H9 (cell line): Measurements from ENCODE around the gene RHBDL2. TPM values are rescaled to one million over a fixed set of nuclear protein-coding genes. Genes with fewer than 3 reads are reported as not detected.

Experiments
- DNase-seq: peaks from one replicate; pipeline ENCODE4 v3.0.0-alpha.2; 2017
- H2AFZ ChIP-seq: one replicate; pipeline ENCODE4 v1.6.1; 2013; ENCODE audit warnings: mild to moderate bottlenecking, low read length, control low read depth, moderate library complexity
- H2AK5ac ChIP-seq: 2 replicates; pipeline ENCODE4 v1.6.1; 2013; ENCODE audit warnings: low read length, control low read depth, mixed read lengths; ENCODE audit not compliant: insufficient read length
- H2BK120ac ChIP-seq: one replicate; pipeline ENCODE4 v1.6.1; 2013; ENCODE audit warnings: low read depth, mild to moderate bottlenecking, low read length, control low read depth, inconsistent platforms; ENCODE audit not compliant: poor library complexity, severe bottlenecking
- H2BK12ac ChIP-seq: 2 replicates; pipeline ENCODE4 v1.6.1; 2013; ENCODE audit warnings: low read length, control low read depth, mixed read lengths, low read depth; ENCODE audit not compliant: insufficient read length
- H2BK15ac ChIP-seq: 2 replicates; pipeline ENCODE4 v1.6.1; 2013; ENCODE audit warnings: low read depth, low read length, control low read depth
- H2BK20ac ChIP-seq: one replicate; pipeline ENCODE4 v1.6.1; 2013; ENCODE audit warnings: low read depth, mild to moderate bottlenecking, low read length, control low read depth, inconsistent platforms; ENCODE audit not compliant: poor library complexity, severe bottlenecking
- H2BK5ac ChIP-seq: 2 replicates; pipeline ENCODE4 v1.6.1; 2013; ENCODE audit warnings: low read length, control low read depth, mixed read lengths; ENCODE audit not compliant: insufficient read length
- H3K14ac ChIP-seq: 2 replicates; pipeline ENCODE4 v1.6.1; 2013; ENCODE audit warnings: low read length, control low read depth; ENCODE audit not compliant: insufficient read depth
- H3K18ac ChIP-seq: 2 replicates; pipeline ENCODE4 v1.6.1; 2013; ENCODE audit warnings: low read depth, mild to moderate bottlenecking, mixed read lengths, low read length, control low read depth; ENCODE audit not compliant: insufficient read length
- H3K23ac ChIP-seq: 2 replicates; pipeline ENCODE4 v1.6.1; 2013; ENCODE audit warnings: low read length, control low read depth, mixed read lengths, low read depth; ENCODE audit not compliant: insufficient read length
- H3K23me2 ChIP-seq: 2 replicates; pipeline ENCODE4 v1.6.1; 2013; ENCODE audit warnings: low read depth, mild to moderate bottlenecking, mixed read lengths, low read length, control low read depth; ENCODE audit not compliant: insufficient read length, poor library complexity, severe bottlenecking
- H3K27ac ChIP-seq: 2 replicates; pipeline ENCODE4 v1.5.1; 2013; ENCODE audit warnings: low read length, control low read depth, mixed read lengths, low read depth; ENCODE audit not compliant: insufficient read length
- H3K27me3 ChIP-seq: 2 replicates; pipeline ENCODE4 v1.6.1; 2013; ENCODE audit warnings: low read length, control low read depth, inconsistent platforms; ENCODE audit not compliant: insufficient read depth
- H3K4ac ChIP-seq: 2 replicates; pipeline ENCODE4 v1.6.1; 2013; ENCODE audit warnings: low read depth, mild to moderate bottlenecking, control low read depth, inconsistent platforms, low read length, moderate library complexity
- H3K4me1 ChIP-seq: 2 replicates; pipeline ENCODE4 v1.6.1; 2013; ENCODE audit warnings: low read length, control low read depth, inconsistent platforms; ENCODE audit not compliant: insufficient read depth
- H3K4me2 ChIP-seq: 2 replicates; pipeline ENCODE4 v1.6.1; 2013; ENCODE audit warnings: low read length, control low read depth, mixed read lengths; ENCODE audit not compliant: insufficient read length, insufficient read depth
- H3K56ac ChIP-seq: 2 replicates; pipeline ENCODE4 v1.6.1; 2013; ENCODE audit warnings: low read depth, mild to moderate bottlenecking, mixed read lengths, low read length, control low read depth; ENCODE audit not compliant: insufficient read length
- H3K79me1 ChIP-seq: 2 replicates; pipeline ENCODE4 v1.6.1; 2013; ENCODE audit warnings: low read depth, mild to moderate bottlenecking, moderate library complexity, low read length, control low read depth, inconsistent platforms; ENCODE audit not compliant: insufficient read depth, poor library complexity, severe bottlenecking
- H3K79me2 ChIP-seq: 2 replicates; pipeline ENCODE4 v1.6.1; 2013; ENCODE audit warnings: low read length, control low read depth, inconsistent platforms; ENCODE audit not compliant: insufficient read depth
- H3K9ac ChIP-seq: 2 replicates; pipeline ENCODE4 v1.6.1; 2013; ENCODE audit warnings: low read length, control low read depth, mixed read lengths; ENCODE audit not compliant: insufficient read length; ENCODE audit errors: extremely low read depth
- H3K9me3 ChIP-seq: one replicate; pipeline ENCODE4 v1.6.1; 2013; ENCODE audit warnings: low read depth, low read length, inconsistent platforms; ENCODE audit not compliant: control insufficient read depth
- H3T11ph ChIP-seq: one replicate; pipeline ENCODE4 v1.6.1; 2013; ENCODE audit warnings: mild to moderate bottlenecking, low read length, control low read depth, inconsistent platforms
- H4K20me1 ChIP-seq: one replicate; pipeline ENCODE4 v1.6.1; 2013; ENCODE audit not compliant: control insufficient read depth, insufficient read length, insufficient read depth
- H4K5ac ChIP-seq: 2 replicates; pipeline ENCODE4 v1.6.1; 2013; ENCODE audit warnings: low read depth, mild to moderate bottlenecking, mixed read lengths, low read length, control low read depth; ENCODE audit not compliant: insufficient read length
- H4K8ac ChIP-seq: replicated peaks from 2 replicates; pipeline ENCODE4 v1.6.1; 2013; ENCODE audit warnings: low read length, control low read depth, mixed read lengths, low read depth; ENCODE audit not compliant: insufficient read length
- H4K91ac ChIP-seq: 2 replicates; pipeline ENCODE4 v1.6.1; 2013; ENCODE audit warnings: low read depth, mild to moderate bottlenecking, moderate library complexity, mixed read lengths, low read length, control low read depth; ENCODE audit not compliant: insufficient read length
- H3K27ac Mint-ChIP-seq, 3 experiments: 2 replicates in 2 of 3; 3 replicates in 1 of 3; pipeline ENCODE4 v1.8.0; 2020 to 2021; ENCODE audit warnings: mixed read lengths in 3 of 3, mild to moderate bottlenecking in 1 of 3, moderate library complexity in 1 of 3
- H3K27me3 Mint-ChIP-seq: 2 replicates; pipeline ENCODE4 v1.8.0; 2021; ENCODE audit warnings: low read depth, mild to moderate bottlenecking, moderate library complexity, mixed read lengths
- H3K36me3 Mint-ChIP-seq, 3 experiments: 2 replicates in 2 of 3; 3 replicates in 1 of 3; pipeline ENCODE4 v1.8.0; 2020 to 2021; ENCODE audit warnings: low read depth in 3 of 3, mixed read lengths in 3 of 3; ENCODE audit not compliant: insufficient read depth in 1 of 3
- H3K4me1 Mint-ChIP-seq, 2 experiments: 2 replicates each; pipeline ENCODE4 v1.8.0; 2020; ENCODE audit warnings: mixed read lengths in 2 of 2
- H3K4me3 Mint-ChIP-seq, 2 experiments: 2 replicates in 1 of 2; 3 replicates in 1 of 2; pipeline ENCODE4 v1.8.0; 2020 to 2021; ENCODE audit warnings: mild to moderate bottlenecking in 2 of 2, mixed read lengths in 2 of 2, moderate library complexity in 1 of 2
- H3K9me3 Mint-ChIP-seq, 2 experiments: 2 replicates in 1 of 2; 3 replicates in 1 of 2; pipeline ENCODE4 v1.8.0; 2020; ENCODE audit warnings: mild to moderate bottlenecking in 2 of 2, mixed read lengths in 2 of 2, moderate library complexity in 1 of 2
- WGBS: extraction: QIAGEN DNeasy Blood & Tissue Kit; methylation state at CpG from one replicate; pipeline ENCODE4 v1.1.7; 2013; ENCODE audit warnings: missing lambda C conversion rate, low lambda C conversion rate, mixed read lengths; ENCODE audit not compliant: insufficient read length; ENCODE audit errors: extremely low coverage; 5-methylcytosine and 5-hydroxymethylcytosine counted together
- total RNA-seq: library from RNA; stranded (reverse); gene quantifications from 2 replicates; pipeline ENCODE4 v1.2.1, GENCODE V29; 2021
- TF ChIP-seq, protein P1 (sequence below): fragments of 200-600 bp; sonication (generic); conservative IDR thresholded peaks from 3 replicates; pipeline ENCODE4 v1.8.0; 2021; ENCODE audit warnings: antibody characterized with exemption, mild to moderate bottlenecking

Gene RHBDL2
- total RNA-seq, 1 experiment from 2014 or later = not detected

DNA sequence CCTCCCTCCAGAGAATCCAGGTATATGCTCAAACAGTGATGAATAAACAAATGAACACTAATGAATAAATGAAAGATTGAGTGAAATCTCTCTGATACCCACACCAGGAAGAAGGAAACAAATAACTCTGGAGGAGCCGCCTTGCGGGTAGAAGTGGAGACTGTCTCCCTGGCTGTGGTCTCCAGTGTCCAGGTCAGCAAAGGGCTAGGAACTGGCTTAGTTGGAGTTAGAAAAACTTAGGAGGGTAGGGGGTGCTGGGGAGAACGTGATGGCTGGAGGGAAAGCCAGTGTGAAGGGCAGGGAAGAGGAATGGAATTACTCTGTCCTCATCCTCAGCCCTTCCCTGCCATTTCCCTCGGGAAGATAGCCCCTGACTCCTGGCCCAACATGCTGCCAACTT lies 537 bp downstream of the RHBDL2 start:
- no peaks in the 10 kb centered on the region for H3K79me1 ChIP-seq
- no peak overlapping the region for H2AK5ac ChIP-seq
- no peak overlapping the region for H2AFZ ChIP-seq
- H3T11ph ChIP-seq = no peak overlapping the region
- no peak overlapping the region for H2BK5ac ChIP-seq
- no peak overlapping the region for H3K4ac ChIP-seq
- no peak overlapping the region for H3K4me2 ChIP-seq
- H3K18ac ChIP-seq = no peak overlapping the region
- H3K23me2 ChIP-seq = no peaks in the 10 kb centered on the region
- Mint-ChIP-seq H3K4me3 (no peak overlapping the region), H3K9me3 (no peaks in the 10 kb centered on the region), H3K27me3 (peaks cover 5% of the 10 kb centered on the region; the same call in 1 of the 2 replicates), H3K27ac (no peak overlapping the region; a peak in 1 of 7 replicates), H3K4me1 (peaks cover 12 to 16% of the 10 kb centered on the region in 2 experiments), H3K36me3 (no peaks in the 10 kb centered on the region)
- H4K20me1 ChIP-seq = no peaks in the 10 kb centered on the region
- no peak for DNase-seq
- no peak overlapping the region for H2BK120ac ChIP-seq
- no peaks in the 10 kb centered on the region for H3K79me2 ChIP-seq
- H2BK20ac ChIP-seq = no peak overlapping the region
- H2BK15ac ChIP-seq = no peak overlapping the region
- H3K23ac ChIP-seq = no peak overlapping the region
- H4K8ac ChIP-seq = no peak overlapping the region
- TF ChIP-seq, protein P1, sequence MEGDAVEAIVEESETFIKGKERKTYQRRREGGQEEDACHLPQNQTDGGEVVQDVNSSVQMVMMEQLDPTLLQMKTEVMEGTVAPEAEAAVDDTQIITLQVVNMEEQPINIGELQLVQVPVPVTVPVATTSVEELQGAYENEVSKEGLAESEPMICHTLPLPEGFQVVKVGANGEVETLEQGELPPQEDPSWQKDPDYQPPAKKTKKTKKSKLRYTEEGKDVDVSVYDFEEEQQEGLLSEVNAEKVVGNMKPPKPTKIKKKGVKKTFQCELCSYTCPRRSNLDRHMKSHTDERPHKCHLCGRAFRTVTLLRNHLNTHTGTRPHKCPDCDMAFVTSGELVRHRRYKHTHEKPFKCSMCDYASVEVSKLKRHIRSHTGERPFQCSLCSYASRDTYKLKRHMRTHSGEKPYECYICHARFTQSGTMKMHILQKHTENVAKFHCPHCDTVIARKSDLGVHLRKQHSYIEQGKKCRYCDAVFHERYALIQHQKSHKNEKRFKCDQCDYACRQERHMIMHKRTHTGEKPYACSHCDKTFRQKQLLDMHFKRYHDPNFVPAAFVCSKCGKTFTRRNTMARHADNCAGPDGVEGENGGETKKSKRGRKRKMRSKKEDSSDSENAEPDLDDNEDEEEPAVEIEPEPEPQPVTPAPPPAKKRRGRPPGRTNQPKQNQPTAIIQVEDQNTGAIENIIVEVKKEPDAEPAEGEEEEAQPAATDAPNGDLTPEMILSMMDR = no peak
- H3K4me1 ChIP-seq = no peaks in the 10 kb centered on the region
- WGBS = no CpG with 5 or more reads among the region's 4 CpGs
- no peaks in the 10 kb centered on the region for H3K27me3 ChIP-seq
- H3K9me3 ChIP-seq = no peaks in the 10 kb centered on the region
- no peak overlapping the region for H4K91ac ChIP-seq
- no peak overlapping the region for H3K9ac ChIP-seq
- H2BK12ac ChIP-seq = no peak overlapping the region
- no peak overlapping the region for H3K14ac ChIP-seq
- no peak overlapping the region for H3K56ac ChIP-seq
- H3K27ac ChIP-seq = no peak overlapping the region
- H4K5ac ChIP-seq = no peak overlapping the region
